CD14-positive monocyte (primary cell): ENCODE data around the gene PSKH1. TPM values are rescaled to one million over a fixed set of nuclear protein-coding genes. Genes with fewer than 3 reads are reported as not detected.

Source experiments
- DNase-seq, 3 donors: peaks; one replicate each; pipeline ENCODE4 v3.0.0-alpha.2; 2011 to 2022
- H2AFZ ChIP-seq: 2 replicates; pipeline ENCODE4 v1.6.0; 2012; ENCODE audit warnings: mild to moderate bottlenecking, low read depth, low read length, inconsistent platforms; ENCODE audit not compliant: insufficient read depth, poor library complexity, severe bottlenecking
- H3K27ac ChIP-seq, 2 donors: 1 replicate in 1 of 2; 2 replicates in 1 of 2; pipeline ENCODE4 v1.5.1; 2012 to 2013; ENCODE audit warnings: low read length in 2 of 2, control low read depth in 1 of 2, inconsistent platforms in 1 of 2, low read depth in 1 of 2, mild to moderate bottlenecking in 1 of 2
- H3K27me3 ChIP-seq, 2 donors: one replicate each; pipeline versions ENCODE4 v1.6.0 to v1.6.1; 2011 to 2013; ENCODE audit warnings: low read length in 2 of 2; ENCODE audit not compliant: control insufficient read depth in 2 of 2, insufficient read depth in 2 of 2
- H3K36me3 ChIP-seq, 2 donors: replicated peaks in 1 of 2; 1 replicate in 1 of 2; 2 replicates in 1 of 2; pipeline versions ENCODE4 v1.5.1 to v1.6.1; 2012 to 2013; ENCODE audit warnings: low read length in 2 of 2, control low read depth in 1 of 2, inconsistent platforms in 1 of 2, mild to moderate bottlenecking in 1 of 2; ENCODE audit not compliant: insufficient read depth in 2 of 2, control insufficient read depth in 1 of 2
- H3K4me1 ChIP-seq, 2 donors: 1 replicate in 1 of 2; 2 replicates in 1 of 2; pipeline versions ENCODE4 v1.5.1 to v1.6.1; 2012 to 2013; ENCODE audit warnings: low read length in 2 of 2, control low read depth in 1 of 2, inconsistent platforms in 1 of 2, mild to moderate bottlenecking in 1 of 2, moderate library complexity in 1 of 2; ENCODE audit not compliant: insufficient read depth in 2 of 2, control insufficient read depth in 1 of 2
- H3K4me2 ChIP-seq: replicated peaks from 2 replicates; pipeline ENCODE3; 2012; ENCODE audit warnings: low read length, moderate library complexity, mild to moderate bottlenecking; ENCODE audit not compliant: poor library complexity, severe bottlenecking; ENCODE audit errors: extremely low read depth
- H3K4me3 ChIP-seq, 3 experiments: fragments of 200-600 bp in 1 of 3; sonication (generic) in 1 of 3; replicated peaks in 1 of 3; 1 replicate in 2 of 3; 2 replicates in 1 of 3; pipeline ENCODE4 v1.5.1; 2011 to 2013; ENCODE audit warnings: low read length in 3 of 3, mild to moderate bottlenecking in 3 of 3, control low read depth in 2 of 3, low read depth in 2 of 3, inconsistent platforms in 1 of 3, moderate library complexity in 1 of 3
- H3K79me2 ChIP-seq: 2 replicates; pipeline ENCODE4 v1.6.0; 2012; ENCODE audit warnings: mild to moderate bottlenecking, control low read depth, inconsistent platforms, low read length, moderate library complexity; ENCODE audit not compliant: insufficient read depth
- H3K9ac ChIP-seq: 2 replicates; pipeline ENCODE4 v1.6.0; 2017; ENCODE audit warnings: low read length, mild to moderate bottlenecking; ENCODE audit not compliant: insufficient read depth, poor library complexity, severe bottlenecking
- H3K9me3 ChIP-seq, 2 donors: replicated peaks in 1 of 2; 1 replicate in 1 of 2; 2 replicates in 1 of 2; pipeline versions ENCODE4 v1.5.1 to v1.6.1; 2012 to 2013; ENCODE audit warnings: low read length in 2 of 2, control low read depth in 1 of 2; ENCODE audit not compliant: control insufficient read depth in 1 of 2, insufficient read depth in 1 of 2
- H4K20me1 ChIP-seq: 2 replicates; pipeline ENCODE4 v1.6.0; 2012; ENCODE audit warnings: mild to moderate bottlenecking, low read length, control low read depth, moderate library complexity; ENCODE audit not compliant: insufficient read depth
- H3K27ac Mint-ChIP-seq, 7 donors: one replicate each; pipeline ENCODE4 v1.8.0; 2020; ENCODE audit warnings: mild to moderate bottlenecking in 7 of 7, mixed read lengths in 7 of 7, moderate library complexity in 6 of 7, inconsistent platforms in 2 of 7
- H3K27me3 Mint-ChIP-seq, 3 donors: one replicate each; pipeline ENCODE4 v1.8.0; 2021 to 2022; ENCODE audit warnings: low read depth in 3 of 3, mild to moderate bottlenecking in 3 of 3, mixed read lengths in 3 of 3, moderate library complexity in 3 of 3, inconsistent platforms in 1 of 3
- H3K36me3 Mint-ChIP-seq, 2 donors: one replicate each; pipeline ENCODE4 v1.8.0; 2020; ENCODE audit warnings: mixed read lengths in 2 of 2, inconsistent platforms in 1 of 2, mild to moderate bottlenecking in 1 of 2
- H3K4me1 Mint-ChIP-seq: one replicate; pipeline ENCODE4 v1.8.0; 2020; ENCODE audit warnings: mild to moderate bottlenecking, mixed read lengths
- H3K4me3 Mint-ChIP-seq, 2 donors: one replicate each; pipeline ENCODE4 v1.8.0; 2020; ENCODE audit warnings: mild to moderate bottlenecking in 2 of 2, mixed read lengths in 2 of 2, moderate library complexity in 1 of 2
- H3K9me3 Mint-ChIP-seq, 7 donors: one replicate each; pipeline ENCODE4 v1.8.0; 2020 to 2022; ENCODE audit warnings: mixed read lengths in 7 of 7, mild to moderate bottlenecking in 6 of 7, moderate library complexity in 6 of 7, inconsistent platforms in 2 of 7
- CTCF ChIP-seq: fragments of 200-600 bp; IDR thresholded peaks from one replicate; pipeline ENCODE4 v1.8.0; 2022; ENCODE audit warnings: antibody characterized with exemption, mild to moderate bottlenecking
- WGBS: methylation state at CpG from one replicate; pipeline ENCODE4 v1.1.5; 2013; ENCODE audit warnings: missing lambda C conversion rate; ENCODE audit not compliant: insufficient coverage; 5-methylcytosine and 5-hydroxymethylcytosine counted together
- intact Hi-C, 2 donors: fragments of 100-400 bp; cut with micrococcal nuclease; formaldehyde crosslinking; loops; one replicate each; pipeline versions ENCODE4 v1.15.0 to v1.15.1; 2023
- polyA plus RNA-seq, 3 donors: library from polyadenylated mRNA; depleted of rRNA in 1 of 3; unstranded in 2 of 3; stranded (reverse) in 1 of 3; fragments of 300-500 nt in 2 of 3; fragments of >200 nt in 1 of 3; fragmentation: Illumina TruSeq in 2 of 3; gene quantifications; 1 replicate in 2 of 3; 2 replicates in 1 of 3; pipeline ENCODE4 v1.2.3, GENCODE V29; 2012 to 2021

PSKH1 gene
- polyA plus RNA-seq, 3 donors, result 11.0 to 19.7 (median 16.8) TPM

GRCh38 chr16:67853670-67854069 lies 39.4 kb upstream of the PSKH1 start:
- H3K4me3 Mint-ChIP-seq, result no peak overlapping the region
- Histone ChIP-seq H2AFZ (no peak overlapping the region), H3K36me3 (no peaks in the 10 kb centered on the region), H3K4me2 (no peak overlapping the region), H3K27ac (no peak overlapping the region), H3K9me3 (no peaks in the 10 kb centered on the region), H3K79me2 (peaks cover 99% of the 10 kb centered on the region), H3K9ac (no peak overlapping the region), H3K4me3 (no peak overlapping the region), H3K4me1 (peaks cover 4 to 7% of the 10 kb centered on the region in 2 donors), H4K20me1 (peaks cover 59% of the 10 kb centered on the region), H3K27me3 (no peaks in the 10 kb centered on the region)
- H3K27me3 Mint-ChIP-seq, result peaks cover 0 to 1% (median 0%) of the 10 kb centered on the region in 3 donors
- TF ChIP-seq CTCF, result no peak
- peaks cover 20% of the 10 kb centered on the region for H3K4me1 Mint-ChIP-seq
- H3K27ac Mint-ChIP-seq, result peak overlapping the region in 2 of 7 donors; percentile 18 to 76
- WGBS, result 100% methylated on average over 1 of the region's 3 CpGs
- H3K36me3 Mint-ChIP-seq, result peaks cover 2 to 3% of the 10 kb centered on the region in 2 donors
- DNase-seq, result no peak
- intact Hi-C loops, result no loop called here
- peaks cover 0 to 2% (median 0%) of the 10 kb centered on the region in 7 donors for H3K9me3 Mint-ChIP-seq

DNA sequence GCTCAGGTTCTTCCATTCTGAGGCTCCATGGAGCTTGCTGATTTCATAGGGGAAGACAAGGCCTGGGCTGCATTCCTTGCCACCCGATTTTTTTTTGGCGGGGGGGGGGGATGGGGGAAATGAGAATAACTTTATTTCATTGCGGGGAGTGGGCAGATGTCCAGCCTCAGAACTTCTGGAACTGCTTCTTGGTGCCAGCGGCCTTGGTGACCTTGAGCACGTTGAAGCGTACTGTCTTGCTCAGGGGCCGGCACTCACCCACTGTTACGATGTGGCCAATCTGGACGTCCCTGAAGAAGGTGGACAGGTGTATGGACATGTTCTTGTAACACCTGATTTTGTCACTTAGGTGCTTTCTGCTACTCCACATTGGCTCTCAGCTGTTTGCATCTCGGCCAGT lies 37.3 kb upstream of the PSKH1 start:
- Histone ChIP-seq H3K4me1 (peaks cover 4 to 9% of the 10 kb centered on the region in 2 donors), H3K4me2 (no peak overlapping the region), H4K20me1 (peaks cover 52% of the 10 kb centered on the region), H3K36me3 (peaks cover 6 to 8% of the 10 kb centered on the region in 2 donors), H3K79me2 (peaks cover 96% of the 10 kb centered on the region), H3K27me3 (no peaks in the 10 kb centered on the region), H3K4me3 (no peak overlapping the region), H3K27ac (no peak overlapping the region), H3K9ac (no peak overlapping the region), H2AFZ (no peak overlapping the region), H3K9me3 (no peaks in the 10 kb centered on the region)
- no peak for TF ChIP-seq CTCF
- WGBS, result 100% methylated on average over 7 of the region's 10 CpGs
- H3K27me3 Mint-ChIP-seq, result no peaks in the 10 kb centered on the region
- intact Hi-C loops, result no loop called here
- peaks cover 10% of the 10 kb centered on the region in 2 donors for H3K36me3 Mint-ChIP-seq
- H3K4me3 Mint-ChIP-seq, result no peak overlapping the region
- H3K27ac Mint-ChIP-seq, result peak overlapping the region in 2 of 7 donors; percentile 68 to 88
- DNase-seq, result no peak
- peaks cover 0 to 2% (median 0%) of the 10 kb centered on the region in 7 donors for H3K9me3 Mint-ChIP-seq
- peaks cover 20% of the 10 kb centered on the region for H3K4me1 Mint-ChIP-seq
